GM18508 (cell line): ENCODE results near the gene CD276.

Experiments used
- ATAC-seq: cut with Tn5 transposase; IDR thresholded peaks from one replicate; pipeline ENCODE4 v1.9.1; 2021; ENCODE audit warnings: moderate number of reproducible peaks; ENCODE audit not compliant: insufficient read depth, unreplicated experiment

CD276 gene

DNA sequence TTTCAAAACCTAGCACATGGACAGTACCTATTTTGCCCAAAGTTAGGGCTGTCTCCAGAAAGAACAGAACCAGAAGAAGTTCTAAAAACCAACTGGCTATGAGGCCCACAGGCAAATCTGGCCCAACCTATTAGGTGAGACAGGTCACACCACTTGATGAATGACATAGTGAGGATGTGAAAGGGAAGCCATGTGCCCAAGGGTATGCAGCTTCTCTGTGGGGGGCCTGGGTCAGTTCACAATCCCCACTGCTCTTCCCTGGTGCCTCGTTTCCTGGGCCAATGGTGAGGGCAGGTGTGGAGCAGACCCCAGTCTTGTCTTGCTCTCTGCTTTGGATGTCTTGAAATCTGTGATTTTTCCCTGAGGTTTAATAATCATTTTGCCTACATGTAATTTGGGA lies 60.1 kb downstream of the CD276 start:
- ATAC-seq, result no peak

DNA sequence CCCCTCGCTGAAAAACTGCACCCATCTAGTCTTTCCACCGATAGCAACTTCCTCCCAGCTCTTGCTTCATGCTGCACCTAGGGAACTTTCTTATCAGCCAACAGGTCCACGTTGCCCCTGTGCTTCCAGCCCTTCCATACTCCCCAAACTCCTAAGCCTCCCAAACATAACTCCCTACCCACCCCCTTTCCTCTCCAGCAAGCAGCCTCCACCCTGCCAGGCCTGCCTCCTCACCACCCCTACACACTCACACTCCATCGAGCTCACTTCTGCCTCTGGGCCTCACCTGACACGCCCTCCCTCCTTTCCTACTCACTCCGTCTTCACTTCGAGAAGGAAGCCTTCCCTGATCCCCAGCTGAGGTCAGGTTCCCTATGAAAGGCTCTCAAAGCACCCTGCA lies 60.9 kb downstream of the CD276 start:
- ATAC-seq, result no peak

DNA sequence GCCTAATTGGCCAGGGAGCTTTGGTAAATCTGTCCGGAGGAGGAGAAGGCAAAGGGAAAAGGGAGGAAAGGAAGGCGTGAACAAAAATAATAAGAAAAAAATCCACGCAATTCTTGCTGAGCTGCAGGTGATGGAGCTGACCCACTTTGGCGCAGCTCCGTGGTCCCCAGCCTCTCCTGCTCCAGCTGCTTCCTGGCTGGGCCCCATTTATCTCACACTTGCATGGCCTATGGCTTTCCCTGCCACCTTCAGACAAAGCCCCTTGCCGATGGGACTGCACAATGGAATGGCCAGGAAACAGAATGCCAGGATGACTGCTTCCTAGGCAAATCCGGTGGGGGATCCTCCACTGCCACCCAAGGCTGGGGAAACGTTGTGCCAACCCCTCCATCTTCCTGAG lies 62.1 kb downstream of the CD276 start:
- no peak for ATAC-seq

DNA sequence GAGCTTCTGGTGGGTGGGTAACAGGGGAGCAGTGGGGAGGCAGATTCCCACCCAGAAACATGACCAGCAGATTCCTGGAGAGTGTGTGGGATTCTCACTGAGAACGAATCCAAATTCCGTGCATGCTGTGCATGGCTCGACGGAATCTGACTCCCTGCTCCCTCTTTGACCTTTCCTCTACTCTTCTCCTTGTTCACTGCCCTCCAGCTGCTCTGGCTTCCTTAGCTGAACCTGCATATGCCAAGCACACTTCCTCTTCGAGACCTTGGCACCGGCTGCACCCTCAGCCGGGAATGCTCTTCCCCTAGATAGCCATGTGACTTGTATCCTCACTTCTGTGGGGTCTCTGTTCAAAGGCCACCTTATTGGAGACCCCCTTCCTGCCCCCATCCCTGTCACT lies 62.7 kb downstream of the CD276 start:
- ATAC-seq, result no peak

DNA sequence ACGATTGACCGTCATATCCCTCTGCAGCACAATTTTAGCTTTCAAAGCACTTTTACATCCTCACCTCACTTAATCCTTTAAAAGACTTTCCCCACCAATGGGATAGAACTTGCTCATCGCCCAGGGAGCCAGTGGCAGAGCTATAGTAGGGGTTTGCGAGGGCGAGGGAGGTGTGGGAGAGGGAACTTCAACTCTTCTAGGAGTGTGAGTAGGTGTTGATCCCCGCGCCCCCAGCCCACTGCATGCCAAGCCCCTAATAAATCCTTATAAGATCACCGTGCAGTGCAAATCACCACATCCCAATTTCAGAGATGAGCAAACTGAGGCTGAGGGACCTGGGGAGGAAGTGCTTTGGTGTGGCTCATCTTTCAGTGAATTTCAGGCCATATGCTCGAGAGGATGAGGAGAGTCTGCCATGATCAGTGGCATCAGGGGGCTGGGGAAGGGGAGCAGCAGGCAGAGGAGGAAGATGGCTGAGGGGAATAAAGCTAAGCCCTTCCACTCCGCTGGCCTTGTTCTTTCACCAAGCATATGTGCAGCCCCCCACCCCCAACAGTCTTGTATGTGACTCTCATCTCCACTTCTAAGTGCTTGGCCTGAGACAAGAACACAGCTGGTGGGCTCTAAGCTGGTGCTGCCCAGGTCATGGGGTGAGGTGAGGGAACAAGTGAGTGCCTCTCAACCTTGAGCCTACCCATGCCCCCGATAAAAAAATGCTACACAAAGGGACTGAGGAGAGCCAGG lies 63.8 kb downstream of the CD276 start:
- no peak for ATAC-seq

DNA sequence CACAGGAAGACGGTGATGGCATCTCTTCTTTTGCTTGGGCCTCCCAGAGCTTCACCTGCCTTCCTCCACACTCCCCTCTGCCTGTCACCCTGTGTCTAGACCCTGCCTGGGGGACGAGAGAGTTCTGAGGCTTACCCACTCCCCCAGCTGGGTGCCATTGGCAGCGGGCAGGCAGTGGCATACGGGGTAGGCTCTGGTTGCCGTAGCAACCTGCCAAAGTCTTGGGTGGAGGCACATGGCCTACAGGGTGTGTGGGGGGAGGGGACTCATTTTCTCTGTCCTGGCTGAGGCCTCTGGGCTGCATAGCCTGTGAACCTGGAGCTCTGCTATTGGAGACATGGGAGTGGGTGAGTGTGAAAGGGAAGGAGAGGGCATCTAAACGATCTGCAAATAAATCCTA lies 64.5 kb downstream of the CD276 start:
- ATAC-seq, result no peak

DNA sequence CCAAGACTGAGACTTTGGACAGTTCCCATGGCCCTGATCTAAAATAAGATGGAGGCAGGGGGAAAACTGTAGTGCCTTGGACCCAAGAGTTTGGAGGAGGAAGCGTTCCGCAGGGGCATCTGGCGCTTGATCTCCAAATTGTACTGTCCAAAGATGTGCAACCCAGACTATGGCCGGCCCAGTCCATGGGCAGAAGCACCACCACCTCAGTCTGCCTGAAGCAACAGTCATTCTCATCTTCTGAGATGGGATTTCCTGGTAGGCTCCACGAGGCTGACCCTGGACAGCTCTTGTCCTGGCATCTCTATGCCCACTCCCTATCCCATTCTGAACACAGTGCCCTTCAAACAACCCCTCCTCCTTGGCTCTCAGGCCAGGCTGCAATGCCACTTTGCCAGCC lies 65.3 kb downstream of the CD276 start:
- no peak for ATAC-seq

DNA sequence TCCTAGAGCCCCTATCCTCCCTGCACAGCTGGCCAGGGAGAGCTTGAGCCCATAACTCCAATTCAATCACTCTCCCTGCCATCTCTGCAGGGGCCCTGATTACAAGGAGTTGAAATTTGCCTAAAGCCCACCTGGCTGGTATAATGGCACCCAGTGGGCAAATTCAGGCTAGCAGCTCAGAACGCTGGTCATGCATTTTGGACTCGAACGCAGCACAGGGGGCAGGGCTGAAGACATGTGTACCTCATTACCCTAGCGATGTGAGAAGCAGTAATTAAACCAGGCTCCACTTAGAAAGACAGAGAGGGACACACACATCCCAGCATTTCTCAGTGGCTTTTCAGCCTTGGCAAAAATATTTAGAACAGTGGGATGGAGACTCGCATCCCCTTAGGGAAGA lies 65.8 kb downstream of the CD276 start:
- ATAC-seq, result no peak

DNA sequence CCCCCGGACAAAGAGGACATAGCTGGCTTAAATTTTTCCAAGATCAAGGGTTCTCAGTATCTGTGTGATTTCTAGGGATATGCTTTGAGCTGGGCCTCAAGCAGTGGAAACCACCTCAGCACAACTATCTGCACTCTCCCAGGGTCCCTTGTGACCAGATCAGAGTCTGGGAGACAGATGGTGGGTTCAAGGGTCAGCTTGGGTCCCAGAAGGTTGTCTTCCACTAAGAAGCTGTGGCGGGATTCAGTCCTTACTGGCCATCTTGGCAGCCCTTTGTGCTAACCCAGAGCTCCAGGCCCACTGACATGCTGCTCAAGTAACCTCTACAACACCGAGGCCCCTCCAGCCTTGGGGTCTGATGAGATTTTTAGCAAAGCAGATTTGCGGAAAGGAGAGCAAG lies 66.3 kb downstream of the CD276 start:
- no peak for ATAC-seq

DNA sequence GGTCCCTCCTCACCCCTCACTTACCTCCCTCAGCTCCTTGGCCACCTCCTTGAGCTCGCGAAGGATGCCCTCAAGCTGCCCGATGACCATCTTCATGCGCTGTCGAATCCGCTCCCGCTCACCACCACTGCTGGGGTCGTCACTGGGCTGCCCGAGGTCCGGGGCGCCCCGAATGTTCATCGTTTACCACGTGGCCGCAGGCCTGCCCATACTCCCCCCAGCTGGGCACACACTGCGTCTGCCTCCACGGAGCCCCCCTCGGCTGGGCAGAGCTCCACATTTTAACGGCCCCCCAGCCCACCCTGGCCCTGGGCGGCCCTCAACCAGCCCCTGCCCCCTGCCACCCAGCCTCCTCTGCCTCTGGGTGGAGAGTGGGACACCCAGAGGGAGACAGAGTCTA lies 66.8 kb downstream of the CD276 start:
- ATAC-seq, result no peak

DNA sequence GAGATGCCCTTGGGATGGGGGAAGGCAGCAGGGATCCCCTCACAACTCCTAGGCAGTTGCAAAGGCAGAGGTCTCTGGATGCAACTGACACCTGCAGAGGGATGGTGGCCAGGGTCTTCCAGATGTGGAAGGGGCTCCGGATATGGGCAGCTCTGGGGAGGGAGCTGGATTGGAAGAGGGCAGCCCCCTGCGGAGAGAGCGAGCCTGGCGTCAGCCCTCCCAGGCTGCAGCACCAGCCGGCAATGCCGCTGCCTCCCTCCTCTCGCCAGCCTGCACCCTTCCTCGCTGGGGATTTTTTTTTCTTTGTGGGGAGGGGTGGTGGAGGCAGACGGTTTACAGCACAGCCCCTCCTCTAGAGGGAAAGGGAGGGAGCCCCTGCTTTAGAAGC lies 67.3 kb downstream of the CD276 start:
- ATAC-seq, result no peak

DNA sequence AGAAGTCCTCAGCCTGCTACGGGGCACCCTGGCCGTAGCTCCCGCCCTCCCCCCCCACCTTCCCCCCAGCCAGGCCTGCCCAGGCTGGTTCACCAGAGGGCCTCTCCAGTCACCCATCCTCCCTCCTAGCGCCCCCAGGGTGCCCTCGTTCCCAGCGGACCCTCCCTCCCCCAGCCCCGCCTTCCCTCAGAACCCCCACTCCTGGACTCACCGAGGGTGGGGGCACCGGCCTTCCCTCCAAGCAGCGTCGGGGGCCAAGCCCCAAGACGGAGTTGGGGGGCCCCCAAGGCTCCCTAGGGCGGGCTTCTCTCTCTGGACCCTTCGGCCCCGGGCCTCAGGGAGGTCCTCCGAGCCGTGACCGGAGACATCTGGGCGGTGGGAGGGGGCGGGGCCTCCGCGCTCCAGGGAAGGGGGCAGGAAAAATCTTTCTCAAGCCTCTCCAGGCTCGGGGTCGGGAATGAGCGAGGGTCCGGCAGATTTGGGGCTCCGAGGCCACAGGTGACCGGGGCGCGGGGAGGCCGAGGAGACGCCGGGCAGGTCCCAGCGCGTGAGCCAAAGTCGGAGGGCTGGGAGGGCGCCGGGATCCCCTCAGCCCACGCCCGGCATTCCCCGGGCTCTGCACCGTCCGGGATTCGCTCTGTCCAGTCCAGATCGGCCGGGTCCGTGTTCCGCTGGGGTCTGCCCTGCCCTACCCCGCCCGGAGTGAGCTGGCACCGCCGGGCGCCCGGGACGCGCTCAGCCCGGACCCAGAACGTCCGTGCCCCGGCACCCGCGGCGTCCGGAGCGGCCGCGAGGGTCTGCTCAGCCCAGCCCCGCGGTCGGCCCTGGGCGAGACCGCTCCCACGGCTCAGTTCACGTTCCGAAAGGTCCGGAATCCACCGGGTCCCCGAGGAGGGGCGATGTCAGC lies 68.0 kb downstream of the CD276 start:
- ATAC-seq, result no peak

DNA sequence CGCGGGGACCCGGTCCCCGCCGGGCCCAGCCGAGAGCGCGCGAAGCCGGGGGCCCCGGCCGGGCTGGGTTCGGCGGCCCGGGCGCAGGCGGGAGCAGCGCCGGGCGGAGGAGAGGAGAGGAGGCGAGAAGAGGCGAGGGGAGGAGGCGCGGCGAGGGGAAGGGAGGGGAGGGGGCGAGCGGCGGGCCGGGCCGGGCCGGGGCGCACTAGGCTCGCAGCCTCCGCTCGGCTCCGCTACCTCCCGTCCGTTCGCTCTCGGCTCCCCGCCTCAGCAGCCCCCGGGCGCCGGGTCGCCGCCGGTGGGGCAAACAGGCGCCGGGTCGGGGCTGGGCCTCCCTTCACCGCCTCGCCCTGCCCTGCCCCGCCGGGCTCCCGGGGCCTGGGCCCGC lies 68.6 kb downstream of the CD276 start:
- no peak for ATAC-seq

DNA sequence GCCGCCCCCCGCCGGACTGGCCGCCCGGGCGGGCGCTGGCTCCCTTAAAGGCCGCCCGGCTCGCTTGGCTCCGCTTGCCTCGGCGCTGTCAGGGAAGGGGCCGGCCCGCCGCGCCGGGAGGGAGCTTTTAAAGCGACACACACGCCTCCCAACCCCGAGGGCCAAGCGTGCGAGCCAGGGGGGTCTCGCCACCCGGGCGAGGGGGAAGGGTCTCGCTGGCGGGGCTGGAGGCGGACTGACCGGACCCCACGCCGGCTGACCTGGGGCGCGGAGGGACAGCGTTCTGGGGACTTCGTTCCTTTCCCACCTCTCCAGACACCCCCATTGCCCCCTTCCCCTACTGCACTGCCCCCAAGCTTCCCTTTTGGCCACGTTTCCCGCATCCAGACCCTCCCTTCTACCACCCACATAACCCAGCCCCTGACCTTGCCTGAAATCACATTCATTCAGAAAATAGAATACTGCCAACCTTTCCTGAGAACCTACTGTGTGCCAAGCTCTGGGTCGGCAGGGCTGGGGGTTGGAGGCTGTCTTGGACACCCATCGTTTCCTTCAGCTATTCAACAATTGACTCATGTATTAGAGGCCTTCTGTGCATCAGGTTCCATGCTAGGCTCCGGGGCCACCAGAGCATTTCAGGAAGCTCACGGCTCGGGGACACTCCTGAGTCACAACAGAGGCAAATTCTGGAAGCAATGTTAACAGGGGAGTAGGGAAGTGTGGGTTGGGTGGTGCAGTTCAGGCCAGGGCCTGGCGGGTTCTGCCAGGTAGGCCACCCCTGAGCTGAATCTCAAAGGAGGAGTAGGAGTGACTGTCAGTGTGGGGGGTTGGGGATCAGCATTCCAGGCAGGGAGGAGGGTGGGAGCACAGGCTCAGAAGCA lies 69.3 kb downstream of the CD276 start, which contains the start of gene INSYN1:
Gene INSYN1, minus strand, starts transcription at position 102 of the 881 bp plus-strand sequence. CDS start 2,221 bp downstream, outside the sequence.
- ATAC-seq, result no peak

DNA sequence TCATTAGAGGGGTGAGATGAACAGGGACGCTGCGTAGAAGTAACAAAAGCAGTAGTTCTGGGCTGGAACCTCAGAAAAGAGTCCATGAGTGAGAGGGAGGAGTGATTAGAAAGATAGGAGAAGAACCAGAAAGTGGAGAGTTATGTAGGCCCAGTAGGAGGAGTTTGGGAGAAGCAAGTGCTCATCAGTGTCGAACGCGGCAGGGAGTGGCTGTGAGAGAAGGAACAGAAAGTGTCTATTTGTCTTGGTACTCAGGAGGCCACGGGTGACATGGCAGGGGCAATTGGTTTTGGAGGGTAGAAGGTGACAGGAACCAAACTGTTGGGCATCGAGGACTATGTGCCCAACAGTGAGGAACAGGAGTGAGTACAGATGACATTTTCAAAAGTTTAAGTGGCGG lies 70.3 kb downstream of the CD276 start:
- ATAC-seq, result no peak

DNA sequence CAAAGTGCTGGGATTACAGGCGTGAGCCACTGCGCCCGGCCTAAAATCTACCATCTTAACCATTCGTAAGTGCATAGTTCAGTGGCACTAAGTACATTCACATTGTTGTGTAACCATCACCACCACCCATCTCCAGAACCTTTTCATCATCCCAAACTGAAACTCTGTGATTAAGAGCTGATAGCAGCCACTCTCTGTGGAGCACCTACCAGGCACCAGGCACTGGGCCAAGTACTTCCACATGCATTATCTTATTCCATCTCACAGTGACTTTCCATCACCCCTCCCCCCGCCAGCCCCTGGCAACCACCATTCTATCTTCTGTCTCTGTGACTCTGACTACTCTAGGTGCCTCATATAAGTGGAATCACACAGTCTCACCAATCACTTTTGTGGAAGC lies 71.3 kb downstream of the CD276 start:
- no peak for ATAC-seq

DNA sequence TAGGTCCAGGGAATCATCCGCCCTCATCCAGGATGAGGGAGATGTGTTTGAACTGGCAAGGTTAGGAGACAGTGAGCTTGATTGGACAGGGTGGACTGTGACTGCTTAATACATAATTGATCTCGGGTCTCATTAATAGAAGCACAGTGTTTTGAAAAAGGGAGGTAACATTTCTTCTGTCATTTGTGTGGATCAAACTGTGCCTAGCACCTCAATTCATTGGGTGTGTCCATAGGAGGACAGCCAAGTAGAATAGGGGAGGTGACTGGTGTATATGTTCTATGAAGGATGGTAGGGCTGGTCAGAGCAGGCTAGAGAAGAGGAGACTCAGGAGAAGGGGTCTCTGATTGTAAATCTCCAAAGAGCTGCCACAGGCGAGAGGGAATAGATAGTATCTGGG lies 71.8 kb downstream of the CD276 start:
- no peak for ATAC-seq

DNA sequence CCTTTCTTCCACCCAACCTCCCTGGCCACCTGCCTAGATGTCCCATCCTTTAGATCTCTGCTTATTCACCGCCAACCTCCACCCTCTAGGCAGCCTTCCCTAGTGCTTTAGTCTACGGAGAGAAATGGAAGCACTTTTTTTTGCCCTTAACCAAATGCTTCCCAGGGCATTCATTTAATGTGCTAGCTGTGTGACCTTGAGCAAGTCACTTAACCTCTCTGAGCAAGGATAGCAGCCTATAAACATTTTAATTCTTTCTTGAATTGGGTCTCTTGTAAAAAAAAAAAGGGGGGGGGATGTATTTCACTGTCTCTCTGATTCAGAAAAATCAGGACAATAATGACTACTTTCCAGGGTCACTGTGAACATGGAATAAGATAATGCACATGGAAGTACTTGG lies 72.2 kb downstream of the CD276 start:
- no peak for ATAC-seq

DNA sequence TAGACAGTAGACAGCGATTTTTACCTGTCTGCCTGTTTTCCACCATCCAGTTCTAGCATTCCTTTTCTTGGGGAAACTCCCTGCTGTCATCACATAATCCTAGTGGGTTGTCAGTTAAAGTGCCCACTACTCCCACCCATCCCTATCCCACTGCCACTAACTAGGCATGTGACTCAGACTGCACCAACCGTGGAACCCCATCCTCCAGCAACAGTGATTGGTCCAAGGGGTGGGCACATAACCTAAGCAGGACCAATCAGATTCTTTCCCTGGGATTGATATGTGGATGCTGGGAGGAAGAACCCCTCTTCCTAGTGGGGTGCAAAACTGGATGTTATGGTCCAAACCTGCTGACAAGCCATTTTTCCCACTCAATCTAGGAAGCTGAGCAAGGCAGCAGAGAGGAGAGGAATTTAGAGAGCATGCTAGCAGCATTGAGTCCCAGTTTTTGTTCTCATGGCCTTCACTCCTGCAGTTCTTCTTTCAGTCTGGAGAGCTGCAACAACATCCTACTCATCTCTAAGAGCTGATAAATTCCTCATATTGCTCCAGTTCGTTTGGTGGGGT lies 72.8 kb downstream of the CD276 start:
- no peak for ATAC-seq

DNA sequence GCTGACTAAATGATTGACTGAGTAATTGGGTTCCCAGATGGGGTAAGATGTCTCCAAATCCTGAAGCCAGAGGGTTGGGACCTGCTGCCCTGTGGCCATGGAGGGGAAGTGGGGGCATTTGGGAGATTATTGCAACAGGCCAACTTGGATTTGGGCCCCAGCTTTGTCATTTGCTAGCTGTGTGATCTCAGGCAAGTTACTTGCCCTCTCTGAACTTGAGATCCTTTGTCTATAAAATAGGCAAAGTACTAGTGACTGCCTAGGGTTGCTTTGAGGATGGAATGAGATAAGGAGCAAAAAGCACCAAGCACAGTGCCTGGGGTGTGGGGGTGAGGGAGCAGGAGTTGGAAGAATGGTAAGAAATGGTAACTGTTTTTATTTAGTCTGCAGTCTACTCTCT lies 73.4 kb downstream of the CD276 start:
- no peak for ATAC-seq
